Left lung (tissue), 10 donors: ENCODE data around the gene TOMM5. TPM values are rescaled to one million over a fixed set of nuclear protein-coding genes. Genes with fewer than 3 reads are reported as not detected.

Experiments used
- ATAC-seq: fragments of 200-7000 bp; cut with Tn5 transposase; one replicate; pipeline ENCODE4 v1.9.1; 2020; ENCODE audit warnings: moderate library complexity
- DNase-seq, 4 donors: peaks; one replicate each; pipeline ENCODE4 v3.0.0-alpha.2; 2013 to 2020
- H3K27ac ChIP-seq, 2 donors: fragments of 200-600 bp; sonication (generic) in 1 of 2; one replicate each; pipeline versions ENCODE4 v1.5.0 to v1.8.0; 2020 to 2021
- H3K27me3 ChIP-seq, 2 donors: fragments of 200-600 bp; sonication (generic) in 1 of 2; one replicate each; pipeline versions ENCODE4 v1.5.0 to v1.8.0; 2020 to 2021
- H3K36me3 ChIP-seq, 2 donors: fragments of 200-600 bp; sonication (generic) in 1 of 2; one replicate each; pipeline versions ENCODE4 v1.5.0 to v1.8.0; 2020 to 2021
- H3K4me1 ChIP-seq, 2 donors: fragments of 200-600 bp; one replicate each; pipeline ENCODE4 v1.8.0; 2021
- H3K4me3 ChIP-seq, 2 donors: fragments of 200-600 bp; sonication (generic) in 1 of 2; one replicate each; pipeline versions ENCODE4 v1.5.0 to v1.8.0; 2020 to 2021; ENCODE audit warnings: mild to moderate bottlenecking in 1 of 2
- H3K9me3 ChIP-seq, 2 donors: fragments of 200-600 bp; sonication (generic) in 1 of 2; one replicate each; pipeline versions ENCODE4 v1.5.0 to v1.8.0; 2020 to 2021
- intact Hi-C, 2 donors: fragments of 100-400 bp; cut with DNase I; formaldehyde crosslinking; loops; one replicate each; pipeline versions ENCODE4 v1.11.2 to v1.14.2; 2022
- polyA plus RNA-seq, 6 donors: library from polyadenylated mRNA; unstranded; fragments of 120-200 nt; gene quantifications; one replicate each; pipeline ENCODE4 v1.2.1, GENCODE V29; 2013; ENCODE audit not compliant: insufficient read length in 6 of 6
- total RNA-seq, 2 donors: library from RNA; stranded (reverse); fragmentation: NEBNext Ultra II Directional; extraction: Animal tissue kit (Norgen Biotek cat#: 25700); gene quantifications; one replicate each; pipeline ENCODE4 v1.2.1, GENCODE V29; 2021
- TF ChIP-seq, protein P1 (sequence below), 2 donors: fragments of 200-600 bp; sonication (generic) in 1 of 2; IDR thresholded peaks; one replicate each; pipeline versions ENCODE4 v1.5.0 to v1.8.0; 2021; ENCODE audit warnings: antibody characterized with exemption in 2 of 2
- donor health status: DM: no; HTN: yes; CAD: no.
- donor health status: DM: no; HTN: no; CAD: no.

Gene TOMM5
- total and polyA plus RNA-seq, 8 donors: 65.5 to 112 (median 99.3) TPM

DNA sequence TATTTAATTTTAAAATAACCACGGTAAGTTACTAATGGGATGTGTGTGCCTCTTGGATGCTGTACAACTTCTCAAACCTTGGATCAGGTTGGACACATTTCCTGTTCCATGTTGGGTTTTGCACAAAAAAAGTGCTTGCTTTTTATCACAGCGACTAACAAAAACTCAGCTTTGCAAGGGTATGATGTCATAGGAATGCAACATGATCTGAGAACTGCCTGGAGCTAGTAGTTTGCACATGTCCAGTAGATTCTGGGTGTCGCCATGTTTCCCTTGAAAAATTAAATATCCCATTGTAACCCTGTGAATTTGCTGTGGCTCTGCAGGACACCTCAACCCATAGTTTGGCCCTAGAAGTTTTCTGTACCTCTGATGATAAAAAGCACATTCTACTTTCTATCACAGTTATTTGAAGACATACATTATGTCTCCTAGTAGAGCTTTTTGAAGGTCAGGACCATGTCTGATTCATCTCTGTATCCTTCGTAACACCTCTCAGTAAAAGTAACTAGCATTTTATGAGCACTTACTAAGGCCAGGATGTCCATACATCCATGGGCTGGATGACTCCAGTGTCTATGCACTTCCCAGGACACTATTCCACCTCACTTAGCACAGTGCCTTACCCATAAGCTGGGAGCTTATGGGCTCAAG is 46.8 kb upstream of the TOMM5 start:
- H3K27ac ChIP-seq: no peak overlapping the region
- H3K27me3 ChIP-seq: peaks cover 18 to 51% of the 10 kb centered on the region in 2 donors
- no peaks in the 10 kb centered on the region for H3K9me3 ChIP-seq
- DNase-seq: no peak
- H3K4me3 ChIP-seq: no peak overlapping the region
- ATAC-seq: no peak
- no peaks in the 10 kb centered on the region for H3K4me1 ChIP-seq
- TF ChIP-seq, protein P1, sequence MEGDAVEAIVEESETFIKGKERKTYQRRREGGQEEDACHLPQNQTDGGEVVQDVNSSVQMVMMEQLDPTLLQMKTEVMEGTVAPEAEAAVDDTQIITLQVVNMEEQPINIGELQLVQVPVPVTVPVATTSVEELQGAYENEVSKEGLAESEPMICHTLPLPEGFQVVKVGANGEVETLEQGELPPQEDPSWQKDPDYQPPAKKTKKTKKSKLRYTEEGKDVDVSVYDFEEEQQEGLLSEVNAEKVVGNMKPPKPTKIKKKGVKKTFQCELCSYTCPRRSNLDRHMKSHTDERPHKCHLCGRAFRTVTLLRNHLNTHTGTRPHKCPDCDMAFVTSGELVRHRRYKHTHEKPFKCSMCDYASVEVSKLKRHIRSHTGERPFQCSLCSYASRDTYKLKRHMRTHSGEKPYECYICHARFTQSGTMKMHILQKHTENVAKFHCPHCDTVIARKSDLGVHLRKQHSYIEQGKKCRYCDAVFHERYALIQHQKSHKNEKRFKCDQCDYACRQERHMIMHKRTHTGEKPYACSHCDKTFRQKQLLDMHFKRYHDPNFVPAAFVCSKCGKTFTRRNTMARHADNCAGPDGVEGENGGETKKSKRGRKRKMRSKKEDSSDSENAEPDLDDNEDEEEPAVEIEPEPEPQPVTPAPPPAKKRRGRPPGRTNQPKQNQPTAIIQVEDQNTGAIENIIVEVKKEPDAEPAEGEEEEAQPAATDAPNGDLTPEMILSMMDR (IDR thresholded peaks at IDR 0.05): no peak
- intact Hi-C loops: no loop called here
- no peaks in the 10 kb centered on the region for H3K36me3 ChIP-seq

DNA sequence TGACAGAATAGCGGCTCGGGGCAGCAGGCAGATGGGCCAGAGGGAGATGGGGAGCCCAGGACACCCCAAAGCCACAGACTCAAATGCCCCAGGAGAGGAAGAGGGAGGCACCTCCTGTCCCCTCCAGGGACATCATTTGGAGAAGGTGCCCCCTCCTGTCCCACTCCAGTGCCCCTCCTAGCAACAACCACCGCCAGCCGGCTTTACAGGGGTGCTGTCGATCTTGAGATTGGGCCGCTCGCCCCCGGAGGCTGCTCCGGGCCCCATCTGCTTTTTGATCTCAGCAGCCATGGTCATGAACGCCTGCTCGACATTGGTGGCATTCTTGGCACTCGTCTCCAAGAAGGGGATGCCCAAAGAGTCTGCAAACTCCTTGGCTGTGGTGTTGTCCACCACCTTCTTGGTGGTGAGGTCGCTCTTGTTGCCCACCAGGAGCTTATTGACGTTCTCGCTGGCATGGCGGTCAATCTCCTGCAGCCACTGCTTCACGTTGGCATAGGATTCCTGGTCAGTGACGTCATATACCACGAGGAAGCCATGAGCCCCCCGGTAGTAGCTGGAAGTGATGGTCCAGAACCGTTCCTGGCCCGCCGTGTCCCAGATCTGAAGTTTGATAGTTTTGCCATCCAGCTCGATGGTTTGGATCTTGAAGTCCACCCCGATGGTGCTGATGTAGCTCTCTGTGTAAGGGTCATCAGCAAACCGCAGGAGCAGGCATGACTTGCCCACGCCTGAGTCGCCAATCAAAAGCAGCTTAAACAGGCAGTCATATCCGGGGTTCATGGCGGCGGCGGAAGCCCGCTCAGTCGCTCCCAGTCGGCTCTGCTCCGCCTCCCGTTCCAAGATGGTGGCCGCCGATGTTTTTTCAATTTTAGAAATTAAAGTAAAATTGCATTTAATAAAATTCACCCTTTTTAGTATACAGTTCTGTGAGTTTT is 44.4 kb upstream of the TOMM5 start:
- Histone ChIP-seq H3K27me3 (peaks cover 0 to 29% of the 10 kb centered on the region in 2 donors), H3K4me3 (no peak overlapping the region), H3K36me3 (no peaks in the 10 kb centered on the region), H3K9me3 (no peaks in the 10 kb centered on the region), H3K4me1 (no peaks in the 10 kb centered on the region), H3K27ac (no peak overlapping the region)
- TF ChIP-seq, protein P1 (IDR thresholded peaks at IDR 0.05): no peak
- DNase-seq (no peak), ATAC-seq (no peak)
- intact Hi-C loops: no loop called here

DNA sequence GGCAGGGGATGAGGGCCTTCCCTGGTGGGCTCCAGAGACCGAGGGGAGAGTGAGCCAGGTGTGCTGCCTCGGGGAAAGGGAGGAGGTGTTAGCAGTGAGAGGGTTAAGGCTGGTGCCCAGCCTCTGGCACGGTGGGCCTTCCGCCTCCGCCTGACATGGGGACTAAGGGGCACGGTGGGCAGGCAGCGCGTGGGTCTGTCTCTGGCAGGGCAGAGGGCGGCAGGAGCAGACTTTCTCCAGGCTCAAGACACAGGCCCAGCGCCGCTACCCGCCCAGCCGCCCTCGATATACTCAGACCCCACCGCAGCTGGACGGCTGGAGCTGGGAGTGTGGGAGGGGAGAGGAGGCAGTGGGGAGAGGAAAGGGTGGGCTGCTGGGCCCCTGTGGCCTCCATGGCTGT is 43.4 kb upstream of the TOMM5 start:
- ATAC-seq: no peak
- TF ChIP-seq, protein P1 (IDR thresholded peaks at IDR 0.05): no peak
- no peak overlapping the region for H3K27ac ChIP-seq
- H3K9me3 ChIP-seq: no peaks in the 10 kb centered on the region
- H3K4me3 ChIP-seq: no peak overlapping the region
- H3K27me3 ChIP-seq: peaks cover 0 to 19% of the 10 kb centered on the region in 2 donors
- H3K4me1 ChIP-seq: no peaks in the 10 kb centered on the region
- intact Hi-C loops: no loop called here
- DNase-seq: no peak
- no peaks in the 10 kb centered on the region for H3K36me3 ChIP-seq

DNA sequence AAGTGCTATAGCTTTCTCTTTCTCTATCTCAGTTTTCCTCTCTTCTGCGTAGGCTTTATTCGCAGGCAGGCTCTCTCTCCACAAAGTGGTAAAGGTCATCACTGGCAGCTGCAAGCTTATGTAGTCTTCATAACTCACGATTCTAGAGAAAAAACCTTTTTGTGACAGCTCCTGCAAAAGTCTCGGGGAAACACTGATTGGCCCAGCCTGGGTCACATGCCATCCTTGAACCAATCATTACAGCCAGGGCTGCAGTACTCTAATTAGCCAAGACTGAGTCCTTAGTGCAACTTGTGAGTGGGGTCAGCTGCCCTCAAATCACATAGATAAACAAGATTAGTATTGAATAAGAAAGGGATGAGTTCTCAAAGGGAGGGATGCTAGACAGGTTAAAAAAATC is 40.1 kb upstream of the TOMM5 start:
- H3K27me3 ChIP-seq: peaks cover 0 to 18% of the 10 kb centered on the region in 2 donors
- H3K27ac ChIP-seq: no peak overlapping the region
- H3K4me3 ChIP-seq: no peak overlapping the region
- TF ChIP-seq, protein P1 (IDR thresholded peaks at IDR 0.05): no peak
- intact Hi-C loops: no loop called here
- H3K9me3 ChIP-seq: no peaks in the 10 kb centered on the region
- no peaks in the 10 kb centered on the region for H3K4me1 ChIP-seq
- ATAC-seq: no peak
- no peaks in the 10 kb centered on the region for H3K36me3 ChIP-seq
- no peak for DNase-seq

DNA sequence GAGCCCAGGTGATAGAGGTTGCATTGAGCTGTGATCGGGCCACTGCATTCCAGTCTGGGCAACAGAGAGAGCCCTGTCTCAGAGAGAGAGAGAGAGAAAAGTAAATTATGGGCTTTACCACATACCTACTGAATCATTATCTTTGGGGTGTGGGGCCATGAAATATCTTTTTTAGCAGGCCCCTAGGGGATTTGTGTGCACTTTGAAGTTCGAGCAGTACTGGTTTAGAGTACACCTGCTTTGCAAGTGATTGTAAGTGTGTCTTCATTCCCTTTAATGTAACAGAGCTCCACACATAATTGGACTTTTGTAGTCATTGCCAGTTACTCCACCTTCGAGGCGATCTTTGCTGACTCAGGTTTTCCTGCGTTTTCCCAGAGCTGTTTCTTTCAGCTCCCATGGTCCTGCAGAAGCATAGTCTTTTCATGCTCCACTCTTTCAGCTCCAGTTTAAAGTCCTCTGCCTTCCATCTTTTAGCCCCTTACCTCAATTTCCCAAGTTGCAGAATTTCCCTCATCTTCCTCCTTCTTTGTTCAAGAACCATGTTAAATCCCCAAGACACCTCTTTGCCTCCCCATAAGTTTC is 34.4 kb upstream of the TOMM5 start:
- no peaks in the 10 kb centered on the region for H3K4me1 ChIP-seq
- DNase-seq: no peak

More for the DNA sequence above, 34.4 kb upstream of the TOMM5 start:
- H3K36me3 ChIP-seq: no peaks in the 10 kb centered on the region
- no peak for ATAC-seq
- no peak overlapping the region for H3K27ac ChIP-seq
- H3K4me3 ChIP-seq: no peak overlapping the region
- TF ChIP-seq, protein P1 (IDR thresholded peaks at IDR 0.05): no peak
- intact Hi-C loops: no loop called here
- H3K27me3 ChIP-seq: no peaks in the 10 kb centered on the region
- H3K9me3 ChIP-seq: no peaks in the 10 kb centered on the region
